Left lung (tissue), 10 donors: ENCODE results near the gene BNC2. TPM values are rescaled to one million over a fixed set of nuclear protein-coding genes. Genes with fewer than 3 reads are reported as not detected.

Source experiments
- ATAC-seq: fragments of 200-7000 bp; cut with Tn5 transposase; one replicate; pipeline ENCODE4 v1.9.1; 2020; ENCODE audit warnings: moderate library complexity
- DNase-seq, 4 donors: peaks; one replicate each; pipeline ENCODE4 v3.0.0-alpha.2; 2013 to 2020
- H3K27ac ChIP-seq, 2 donors: fragments of 200-600 bp; sonication (generic) in 1 of 2; one replicate each; pipeline versions ENCODE4 v1.5.0 to v1.8.0; 2020 to 2021
- H3K27me3 ChIP-seq, 2 donors: fragments of 200-600 bp; sonication (generic) in 1 of 2; one replicate each; pipeline versions ENCODE4 v1.5.0 to v1.8.0; 2020 to 2021
- H3K36me3 ChIP-seq, 2 donors: fragments of 200-600 bp; sonication (generic) in 1 of 2; one replicate each; pipeline versions ENCODE4 v1.5.0 to v1.8.0; 2020 to 2021
- H3K4me1 ChIP-seq, 2 donors: fragments of 200-600 bp; one replicate each; pipeline ENCODE4 v1.8.0; 2021
- H3K4me3 ChIP-seq, 2 donors: fragments of 200-600 bp; sonication (generic) in 1 of 2; one replicate each; pipeline versions ENCODE4 v1.5.0 to v1.8.0; 2020 to 2021; ENCODE audit warnings: mild to moderate bottlenecking in 1 of 2
- H3K9me3 ChIP-seq, 2 donors: fragments of 200-600 bp; sonication (generic) in 1 of 2; one replicate each; pipeline versions ENCODE4 v1.5.0 to v1.8.0; 2020 to 2021
- intact Hi-C, 2 donors: fragments of 100-400 bp; cut with DNase I; formaldehyde crosslinking; loops; one replicate each; pipeline versions ENCODE4 v1.11.2 to v1.14.2; 2022
- polyA plus RNA-seq, 6 donors: library from polyadenylated mRNA; unstranded; fragments of 120-200 nt; gene quantifications; one replicate each; pipeline ENCODE4 v1.2.1, GENCODE V29; 2013; ENCODE audit not compliant: insufficient read length in 6 of 6
- total RNA-seq, 2 donors: library from RNA; stranded (reverse); fragmentation: NEBNext Ultra II Directional; extraction: Animal tissue kit (Norgen Biotek cat#: 25700); gene quantifications; one replicate each; pipeline ENCODE4 v1.2.1, GENCODE V29; 2021
- TF ChIP-seq, protein P1 (sequence below), 2 donors: fragments of 200-600 bp; sonication (generic) in 1 of 2; IDR thresholded peaks; one replicate each; pipeline versions ENCODE4 v1.5.0 to v1.8.0; 2021; ENCODE audit warnings: antibody characterized with exemption in 2 of 2
- donor health status: DM: no; HTN: yes; CAD: no.
- donor health status: DM: no; HTN: no; CAD: no.

Gene BNC2
- total and polyA plus RNA-seq, 8 donors = 9.6 to 19.3 (median 12.9) TPM

DNA sequence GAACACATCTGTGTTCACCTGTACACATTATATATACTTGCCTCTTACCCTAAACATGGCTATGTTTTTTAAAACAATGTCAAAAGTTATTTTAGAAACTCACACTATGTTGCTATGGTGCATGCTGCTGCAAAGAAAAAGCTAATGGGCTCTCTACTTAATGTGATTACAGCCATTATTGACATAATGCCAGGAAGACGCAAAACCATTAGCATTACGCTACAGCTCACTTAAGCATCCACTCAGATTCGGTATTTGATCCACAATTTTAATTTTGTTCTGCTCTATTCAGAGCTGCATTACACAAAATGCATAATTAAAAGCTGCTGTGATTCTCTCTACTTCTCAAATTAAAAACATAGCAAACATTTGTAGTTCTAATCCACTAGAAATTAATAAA, 395.2 kb downstream of the BNC2 start:
- Histone ChIP-seq H3K4me1 (no peaks in the 10 kb centered on the region), H3K27ac (no peak overlapping the region), H3K36me3 (no peaks in the 10 kb centered on the region), H3K27me3 (no peaks in the 10 kb centered on the region), H3K4me3 (no peak overlapping the region), H3K9me3 (peaks cover 0 to 4% of the 10 kb centered on the region in 2 donors)
- intact Hi-C loops = no loop called here
- DNase-seq = no peak
- TF ChIP-seq, protein P1, sequence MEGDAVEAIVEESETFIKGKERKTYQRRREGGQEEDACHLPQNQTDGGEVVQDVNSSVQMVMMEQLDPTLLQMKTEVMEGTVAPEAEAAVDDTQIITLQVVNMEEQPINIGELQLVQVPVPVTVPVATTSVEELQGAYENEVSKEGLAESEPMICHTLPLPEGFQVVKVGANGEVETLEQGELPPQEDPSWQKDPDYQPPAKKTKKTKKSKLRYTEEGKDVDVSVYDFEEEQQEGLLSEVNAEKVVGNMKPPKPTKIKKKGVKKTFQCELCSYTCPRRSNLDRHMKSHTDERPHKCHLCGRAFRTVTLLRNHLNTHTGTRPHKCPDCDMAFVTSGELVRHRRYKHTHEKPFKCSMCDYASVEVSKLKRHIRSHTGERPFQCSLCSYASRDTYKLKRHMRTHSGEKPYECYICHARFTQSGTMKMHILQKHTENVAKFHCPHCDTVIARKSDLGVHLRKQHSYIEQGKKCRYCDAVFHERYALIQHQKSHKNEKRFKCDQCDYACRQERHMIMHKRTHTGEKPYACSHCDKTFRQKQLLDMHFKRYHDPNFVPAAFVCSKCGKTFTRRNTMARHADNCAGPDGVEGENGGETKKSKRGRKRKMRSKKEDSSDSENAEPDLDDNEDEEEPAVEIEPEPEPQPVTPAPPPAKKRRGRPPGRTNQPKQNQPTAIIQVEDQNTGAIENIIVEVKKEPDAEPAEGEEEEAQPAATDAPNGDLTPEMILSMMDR (IDR thresholded peaks at IDR 0.05) = no peak
- ATAC-seq = no peak

DNA sequence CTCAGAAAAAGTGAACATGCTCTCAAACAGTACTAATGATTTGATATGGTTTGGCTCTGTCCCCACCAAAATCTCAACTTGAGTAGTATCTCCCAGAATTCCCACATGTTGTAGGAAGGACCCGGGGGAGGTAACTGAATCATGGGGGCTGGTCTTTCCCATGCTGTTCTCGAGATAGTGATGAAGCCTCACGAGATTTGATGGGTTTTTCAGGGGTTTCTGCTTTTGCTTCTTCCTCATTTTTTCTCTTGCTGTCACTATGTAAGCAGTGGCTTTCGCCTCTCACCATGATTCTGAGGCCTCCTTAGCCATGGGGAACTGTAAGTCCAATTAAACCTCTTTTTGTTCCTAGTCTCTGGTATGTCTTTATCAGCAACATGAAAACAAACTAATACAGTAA, 401.3 kb downstream of the BNC2 start:
- ATAC-seq (no peak), DNase-seq (no peak)
- no peaks in the 10 kb centered on the region for H3K27me3 ChIP-seq
- H3K27ac ChIP-seq = no peak overlapping the region
- H3K36me3 ChIP-seq = no peaks in the 10 kb centered on the region
- no peak overlapping the region for H3K4me3 ChIP-seq
- peaks cover 0 to 5% of the 10 kb centered on the region in 2 donors for H3K9me3 ChIP-seq
- intact Hi-C loops = no loop called here
- TF ChIP-seq, protein P1 (IDR thresholded peaks at IDR 0.05) = no peak
- no peaks in the 10 kb centered on the region for H3K4me1 ChIP-seq

DNA sequence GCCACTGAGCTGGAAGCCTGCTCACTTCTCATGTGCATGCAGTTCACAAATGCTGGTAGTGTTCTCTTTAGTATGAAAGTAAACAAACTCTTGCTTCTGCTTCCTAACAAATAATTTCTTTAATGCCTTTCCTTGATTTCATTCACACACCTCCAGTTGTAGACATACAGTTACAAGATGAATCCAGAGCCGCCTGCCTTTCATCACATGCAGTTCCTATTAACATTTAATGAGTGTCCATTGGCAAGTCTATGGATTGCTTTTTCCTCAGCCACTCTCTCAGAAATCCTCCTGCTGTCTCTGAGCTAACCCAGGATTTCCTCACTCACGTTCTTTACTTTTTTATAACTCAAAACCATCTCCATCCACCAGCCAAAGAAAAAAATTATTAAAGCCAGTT, 408.6 kb downstream of the BNC2 start:
- Histone ChIP-seq H3K4me3 (no peak overlapping the region), H3K36me3 (no peaks in the 10 kb centered on the region), H3K9me3 (no peaks in the 10 kb centered on the region), H3K4me1 (peaks cover 0 to 3% of the 10 kb centered on the region in 2 donors), H3K27me3 (no peaks in the 10 kb centered on the region), H3K27ac (no peak overlapping the region)
- TF ChIP-seq, protein P1 (IDR thresholded peaks at IDR 0.05) = no peak
- intact Hi-C loops = no loop called here
- DNase-seq = no peak
- no peak for ATAC-seq

DNA sequence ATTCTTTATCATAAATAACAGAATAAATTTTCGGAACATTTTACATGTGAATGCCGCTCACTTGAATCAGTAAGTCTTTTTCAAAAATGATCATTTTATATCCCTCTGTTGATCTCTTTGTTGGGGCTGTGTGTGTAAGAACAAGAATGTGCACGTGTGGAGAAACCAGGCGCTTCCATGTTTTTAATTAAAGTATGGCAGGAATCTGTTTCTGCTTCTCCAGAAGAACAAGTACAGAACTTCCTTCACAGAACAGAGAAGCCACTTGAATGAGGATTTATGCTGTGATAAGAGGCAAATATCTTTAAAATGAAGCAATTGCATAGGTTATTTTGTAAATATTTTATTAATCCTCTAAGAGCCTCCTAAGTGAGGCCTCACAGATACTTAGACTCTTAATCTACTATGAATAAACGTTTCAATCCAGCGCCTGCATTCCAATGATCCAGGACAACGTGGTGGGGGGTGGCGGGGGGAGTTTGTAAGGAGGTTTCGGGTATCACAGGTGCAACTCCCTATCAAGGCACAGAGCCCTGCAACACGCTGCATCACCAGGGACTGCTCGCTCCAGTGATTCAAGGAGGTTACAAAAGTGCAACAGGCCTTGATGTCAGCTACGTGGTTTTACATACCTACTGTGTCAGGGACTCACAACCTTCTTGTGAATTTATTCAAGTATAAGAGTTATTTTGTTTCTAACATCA, 409.2 kb downstream of the BNC2 start:
- H3K4me1 ChIP-seq = peaks cover 0 to 3% of the 10 kb centered on the region in 2 donors
- TF ChIP-seq, protein P1 (IDR thresholded peaks at IDR 0.05) = no peak
- intact Hi-C loops = no loop called here
- H3K4me3 ChIP-seq = no peak overlapping the region
- ATAC-seq (peak; percentile 72), DNase-seq (no peak)
- H3K27ac ChIP-seq = no peak overlapping the region
- H3K36me3 ChIP-seq = no peaks in the 10 kb centered on the region
- H3K9me3 ChIP-seq = no peaks in the 10 kb centered on the region
- H3K27me3 ChIP-seq = no peaks in the 10 kb centered on the region

DNA sequence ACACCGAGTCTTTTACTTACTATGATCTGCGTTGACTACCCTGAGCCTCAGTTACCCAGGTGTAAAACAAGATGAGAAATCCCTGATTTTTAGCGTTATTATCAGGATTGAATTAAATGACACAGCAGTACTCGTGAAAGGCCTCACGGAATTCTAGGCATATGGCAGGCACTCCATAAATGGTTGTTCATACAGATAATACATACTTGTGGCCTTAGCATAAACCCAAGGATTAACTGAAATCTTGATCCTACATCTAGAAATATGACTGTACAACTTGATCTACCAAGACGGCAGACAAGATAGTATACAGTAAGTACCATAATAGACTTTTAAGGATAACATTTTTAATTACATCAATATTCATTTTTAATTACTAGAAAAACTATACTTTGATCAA, 409.8 kb downstream of the BNC2 start:
- ATAC-seq (no peak), DNase-seq (no peak)
- H3K4me1 ChIP-seq = peaks cover 0 to 3% of the 10 kb centered on the region in 2 donors
- H3K4me3 ChIP-seq = no peak overlapping the region
- TF ChIP-seq, protein P1 (IDR thresholded peaks at IDR 0.05) = no peak
- intact Hi-C loops = no loop called here
- H3K9me3 ChIP-seq = no peaks in the 10 kb centered on the region
- H3K27ac ChIP-seq = no peak overlapping the region
- H3K36me3 ChIP-seq = no peaks in the 10 kb centered on the region
- no peaks in the 10 kb centered on the region for H3K27me3 ChIP-seq
